NCI-H526 treated with DMSO at 0.1 percent for 48 hours (cell line): Measurements from ENCODE around the gene GLB1L.

Experiments
- DNase-seq: peaks from one replicate; lab custom pipeline; 2025; lab: John Stamatoyannopoulos, UW

The GLB1L gene

GRCh38 chr2:219221957-219222518 is 23.2 kb downstream of the GLB1L start:
- DNase-seq = no peak

DNA sequence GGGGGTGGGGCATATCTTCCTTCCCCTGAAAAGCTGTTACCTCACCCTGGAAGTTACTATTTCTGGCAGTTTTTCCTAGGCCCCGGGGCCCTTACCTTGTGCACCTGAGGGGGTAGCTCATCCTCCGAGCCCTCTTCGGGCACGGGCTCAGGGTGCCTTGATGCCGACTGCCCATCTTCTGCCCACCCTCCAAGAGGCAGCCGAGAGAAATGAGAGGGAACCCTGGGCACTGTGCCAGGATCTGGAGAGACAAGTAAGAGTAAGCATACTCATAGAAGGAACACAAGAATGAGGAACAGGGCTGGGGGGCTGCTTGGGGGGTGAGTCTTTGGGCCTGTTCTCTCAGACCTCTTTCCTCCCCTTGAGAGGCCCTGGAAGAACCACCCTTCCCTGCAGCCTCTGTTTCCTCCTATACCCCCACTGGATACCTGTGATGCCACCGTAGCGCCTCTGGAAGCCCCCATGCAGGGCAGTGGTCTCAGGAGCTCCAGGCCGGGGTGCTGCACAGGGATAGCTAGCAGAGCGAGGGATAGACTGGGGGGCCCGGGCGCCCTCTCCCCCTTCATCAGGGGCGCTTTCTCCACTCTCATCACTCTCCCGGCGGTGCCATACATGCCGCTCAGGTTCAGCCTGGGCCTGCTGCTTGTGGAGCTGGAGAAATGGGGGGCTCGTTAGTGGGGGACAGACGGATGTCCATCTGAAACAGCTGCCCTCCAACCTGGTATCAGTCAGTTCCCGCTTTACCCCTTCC is 24.4 kb downstream of the GLB1L start:
- DNase-seq = no peak

- no peak for DNase-seq
Observed at GRCh38 chr2:219219784-219220532, 25.3 kb downstream of the GLB1L start.

DNA sequence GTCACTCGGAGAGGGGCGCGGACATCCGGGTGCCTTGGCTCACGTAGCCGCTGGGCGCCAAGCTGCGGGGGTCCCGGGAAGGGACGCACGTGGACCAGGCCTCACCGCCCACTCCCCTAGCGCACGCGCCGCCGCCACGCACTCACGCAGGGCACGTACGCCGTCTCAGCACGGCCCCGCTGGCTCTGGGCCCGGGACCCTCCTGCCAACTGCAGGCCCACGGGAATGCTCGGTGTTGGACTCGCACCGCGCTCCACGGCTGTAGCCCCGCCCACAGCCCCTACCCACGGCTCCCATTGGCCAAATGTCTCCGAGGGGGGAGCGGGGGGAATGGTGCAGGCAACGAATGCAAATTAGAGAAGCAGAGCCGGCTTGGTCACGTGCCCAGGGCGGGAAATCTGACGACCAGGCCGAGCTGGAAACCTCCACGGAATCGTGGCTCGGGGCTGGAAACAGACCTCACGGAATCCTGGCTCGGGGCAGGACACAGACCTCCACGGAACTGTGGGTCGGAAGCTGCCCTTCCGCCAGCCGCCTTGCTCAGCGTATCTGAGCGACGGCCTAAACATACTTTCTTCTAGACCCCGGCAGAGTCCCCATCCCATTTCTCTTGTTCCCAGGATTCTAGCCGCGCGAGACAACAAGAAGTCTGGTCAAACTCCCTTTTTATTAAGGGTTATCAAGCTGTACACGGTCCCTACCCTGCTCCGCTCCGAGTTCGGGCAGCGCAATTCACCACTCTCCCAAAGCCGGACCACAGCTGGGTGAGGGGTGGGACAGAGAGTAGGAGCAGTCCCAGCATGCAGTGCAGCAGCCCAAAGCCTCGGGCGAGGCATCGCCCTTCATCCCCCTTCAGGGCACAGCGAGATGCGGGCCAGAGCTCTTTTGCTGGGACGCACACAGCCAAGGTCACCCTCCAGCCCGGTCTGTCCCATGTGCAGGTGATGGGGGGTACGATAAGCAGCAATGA is 26.2 kb downstream of the GLB1L start, which contains the start of gene ABCB6:
TSS of gene ABCB6 (minus strand) at position 227 of the 970 bp plus-strand sequence. CDS start 285 bp downstream, outside the sequence.
- DNase-seq = peak; percentile 88

- DNase-seq = peak; percentile 35
Observed at GRCh38 chr2:219218217-219218731, 27.0 kb downstream of the GLB1L start.

DNA sequence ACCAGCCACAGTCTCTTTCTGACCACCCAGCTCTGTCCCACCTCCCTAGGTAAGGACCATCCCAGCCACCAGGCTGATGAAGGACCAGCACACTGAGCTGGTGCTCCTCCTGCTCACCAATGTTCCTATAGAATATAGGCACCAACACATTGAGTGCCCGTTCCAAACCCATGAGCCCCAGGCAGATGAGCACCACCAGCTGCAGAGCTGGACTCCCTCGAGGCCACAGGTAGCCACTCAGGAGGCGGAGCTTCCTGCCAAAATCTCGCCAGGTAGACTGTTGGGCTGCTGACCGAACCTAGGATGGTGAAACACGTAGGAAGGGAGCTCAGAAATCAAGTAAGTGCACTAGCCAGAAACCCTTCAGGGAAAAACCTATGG is 28.7 kb downstream of the GLB1L start:
- no peak for DNase-seq

DNA sequence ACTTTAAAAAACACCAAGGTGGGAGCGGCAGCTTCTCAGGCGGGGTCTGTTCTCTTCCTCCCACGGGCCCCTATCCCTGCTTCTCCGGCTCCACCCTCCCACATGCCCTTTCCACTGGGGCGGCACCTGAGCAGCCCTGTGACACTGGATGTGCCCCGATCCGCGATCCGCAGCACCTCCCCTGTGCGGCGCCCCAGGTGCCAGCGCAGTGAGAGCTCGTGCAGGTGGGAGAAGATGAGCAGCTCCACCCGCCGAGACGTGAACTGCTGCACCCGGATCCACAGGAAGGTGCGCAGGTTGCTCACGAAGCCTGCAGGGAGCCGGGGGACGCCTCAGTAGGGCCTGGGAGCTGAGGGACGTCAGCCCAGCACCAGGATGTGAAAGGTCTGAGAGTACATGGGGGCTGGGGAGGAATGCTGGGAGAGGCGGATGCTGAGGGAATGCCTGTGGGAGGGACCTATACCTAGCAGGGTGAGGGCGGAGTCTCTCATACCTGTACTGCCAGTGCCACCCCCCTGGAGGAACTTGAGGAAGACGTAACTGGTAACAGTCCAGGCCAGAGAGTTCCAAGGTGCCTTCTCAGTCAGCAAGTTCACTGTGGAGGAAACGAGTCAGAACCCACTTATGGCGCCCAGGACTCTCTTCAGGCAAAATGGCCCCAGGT is 29.2 kb downstream of the GLB1L start:
- no peak for DNase-seq

DNA sequence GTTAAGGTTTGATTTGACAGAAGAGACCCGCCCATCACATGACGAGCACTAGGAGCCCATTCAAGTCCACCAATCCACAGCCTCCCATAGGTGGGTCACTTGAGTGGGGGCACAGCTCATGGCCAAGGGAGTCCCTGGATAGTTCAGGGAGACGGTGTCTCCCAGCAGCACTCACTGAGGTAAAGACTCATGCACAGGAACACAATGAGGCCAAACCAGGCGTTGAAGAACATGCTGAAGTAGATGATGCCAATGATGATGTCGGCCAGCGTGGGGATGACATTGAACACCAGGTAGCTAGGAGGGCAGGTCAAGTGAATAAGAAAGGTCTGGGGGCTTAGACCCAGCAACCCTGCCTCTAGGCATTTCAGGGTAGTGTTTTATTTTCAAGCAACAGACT is 30.5 kb downstream of the GLB1L start:
- no peak for DNase-seq

DNA sequence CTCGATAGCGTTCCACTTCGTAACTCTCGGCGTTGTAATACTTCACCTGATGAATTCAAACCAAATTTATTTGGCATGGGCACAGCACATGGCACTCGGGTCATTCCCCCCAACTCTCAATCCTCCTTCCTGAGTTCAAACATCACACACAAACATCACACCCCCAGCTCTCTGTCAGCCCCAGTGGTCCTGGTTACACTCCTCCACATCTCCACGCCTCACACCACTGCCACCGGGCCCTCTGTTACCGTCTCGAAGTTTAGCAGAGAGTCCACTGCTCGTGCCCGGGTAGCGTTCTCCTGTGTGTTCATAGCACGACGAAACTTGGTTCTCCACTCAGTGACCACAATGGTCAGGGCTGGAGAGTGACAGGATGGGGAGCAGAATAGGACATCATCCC is 31.1 kb downstream of the GLB1L start:
- DNase-seq = no peak

- no peak for DNase-seq
Observed at GRCh38 chr2:219213486-219214071, 31.7 kb downstream of the GLB1L start.

DNA sequence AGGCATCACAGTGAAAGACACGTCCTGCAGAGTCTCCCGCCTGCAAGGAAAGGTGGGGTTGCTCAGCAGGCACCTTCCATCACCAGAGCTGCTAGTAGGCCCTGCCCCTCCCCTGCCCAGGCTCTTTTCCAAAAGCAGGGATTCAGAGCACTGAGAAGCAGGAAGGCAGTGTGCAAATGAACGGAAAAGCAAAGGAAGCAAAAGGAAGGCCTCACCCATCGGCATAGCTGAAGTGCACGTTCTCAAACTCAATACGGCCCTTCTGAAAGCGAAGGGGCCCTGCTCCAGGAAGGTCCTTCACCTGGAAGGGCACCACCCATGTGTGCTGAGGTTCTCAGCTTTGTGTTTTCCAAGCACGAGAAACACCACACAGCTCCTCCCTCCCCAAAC is 32.2 kb downstream of the GLB1L start:
- DNase-seq = no peak

DNA sequence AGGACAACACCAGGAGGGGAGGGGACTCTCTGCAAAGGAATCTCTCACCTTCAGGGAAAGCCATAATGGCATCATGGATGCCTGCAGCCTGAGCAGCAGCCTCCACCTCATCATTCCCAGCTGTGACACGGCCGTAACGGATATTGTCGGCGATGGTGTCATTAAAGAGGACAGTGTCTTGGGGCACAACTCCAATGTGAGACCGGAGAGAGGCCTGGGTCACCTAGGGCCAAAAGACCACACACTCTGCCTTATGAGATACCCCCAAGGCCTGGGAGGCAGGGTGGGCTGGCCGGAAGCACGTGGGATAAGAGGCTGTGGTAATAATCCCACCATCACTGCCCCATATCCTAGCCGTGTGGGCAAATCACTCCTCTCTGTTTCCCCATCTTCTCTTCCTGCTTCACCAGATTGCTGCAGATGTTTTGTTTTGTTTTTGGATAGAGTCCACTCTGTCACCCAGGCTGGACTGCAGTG is 34.3 kb downstream of the GLB1L start:
- no peak for DNase-seq

DNA sequence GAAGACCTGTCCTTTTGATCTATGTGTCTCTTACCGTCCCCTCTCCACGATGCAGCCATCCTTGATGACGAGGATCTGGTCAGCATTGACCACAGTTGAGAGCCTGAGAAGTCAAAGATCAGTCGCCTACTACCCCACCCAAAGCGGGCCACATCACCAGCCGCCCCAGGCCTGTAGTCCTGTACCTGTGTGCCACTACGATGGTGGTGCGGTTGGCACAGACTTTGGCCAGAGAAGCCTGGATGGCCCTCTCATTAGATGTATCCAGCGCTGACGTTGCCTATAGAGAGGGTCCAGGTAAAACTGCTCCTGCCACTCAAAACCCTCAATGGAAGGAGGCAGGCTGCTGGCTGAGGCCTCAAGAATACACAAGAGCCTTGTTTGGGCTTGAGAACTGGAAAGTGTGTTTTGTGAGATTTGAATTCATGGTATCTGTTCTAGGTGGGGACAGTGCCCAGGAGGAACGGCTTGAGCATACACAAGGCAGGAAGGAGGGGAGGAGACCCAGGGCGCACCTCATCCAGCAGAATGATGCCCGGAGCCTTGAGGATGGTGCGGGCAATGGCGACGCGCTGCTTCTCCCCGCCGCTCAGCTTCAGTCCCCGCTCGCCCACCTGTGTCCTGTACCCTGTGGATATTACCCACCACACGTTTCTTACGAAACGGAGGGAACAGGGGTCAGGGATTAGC is 34.9 kb downstream of the GLB1L start:
- no peak for DNase-seq

DNA sequence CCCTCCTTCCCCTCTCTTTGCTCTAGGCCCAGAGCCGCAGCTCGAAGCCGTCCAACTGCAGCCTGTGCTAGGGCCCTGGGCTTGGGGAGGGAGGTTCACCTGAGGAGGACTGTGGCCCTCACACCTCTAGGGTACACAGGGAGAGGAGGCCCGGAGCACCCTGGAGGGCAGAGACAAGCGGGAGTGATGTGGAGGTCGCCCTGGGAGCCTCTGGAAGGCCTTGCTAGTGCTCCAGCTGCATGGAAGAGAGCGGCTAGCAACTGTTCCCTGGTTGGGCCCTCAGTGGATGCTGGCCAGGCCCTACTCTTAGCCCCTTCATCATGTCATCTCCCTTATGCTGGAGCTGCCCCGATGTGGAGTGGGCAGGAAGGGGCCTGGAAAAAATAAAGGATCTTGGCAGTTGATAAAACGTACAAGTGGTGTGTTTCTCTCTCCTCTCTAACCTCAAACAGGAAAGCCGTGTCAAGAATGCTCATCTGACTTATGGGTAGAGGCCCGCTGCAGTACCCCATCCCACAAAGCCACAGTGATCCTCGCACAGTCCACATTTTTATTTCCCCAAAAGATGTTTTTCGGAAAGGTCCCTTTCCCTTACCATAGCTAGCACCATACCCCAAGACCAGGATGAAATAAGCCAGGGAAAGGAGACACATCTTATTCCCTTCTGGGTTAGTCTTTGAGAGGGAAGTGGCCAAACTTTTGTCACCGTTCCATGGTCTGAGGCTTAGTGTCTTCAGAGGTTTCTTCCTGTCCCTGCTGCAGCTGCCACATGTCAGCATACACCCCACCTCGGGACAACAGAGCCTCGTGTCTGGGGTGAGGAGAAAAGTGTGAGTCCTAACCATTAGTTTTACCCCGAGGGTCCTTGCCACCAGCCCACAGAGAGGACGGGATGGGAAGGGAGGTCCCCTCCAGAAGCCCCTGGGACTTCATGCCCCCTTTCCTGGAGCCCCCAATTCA is 35.7 kb downstream of the GLB1L start:
- DNase-seq = no peak

DNA sequence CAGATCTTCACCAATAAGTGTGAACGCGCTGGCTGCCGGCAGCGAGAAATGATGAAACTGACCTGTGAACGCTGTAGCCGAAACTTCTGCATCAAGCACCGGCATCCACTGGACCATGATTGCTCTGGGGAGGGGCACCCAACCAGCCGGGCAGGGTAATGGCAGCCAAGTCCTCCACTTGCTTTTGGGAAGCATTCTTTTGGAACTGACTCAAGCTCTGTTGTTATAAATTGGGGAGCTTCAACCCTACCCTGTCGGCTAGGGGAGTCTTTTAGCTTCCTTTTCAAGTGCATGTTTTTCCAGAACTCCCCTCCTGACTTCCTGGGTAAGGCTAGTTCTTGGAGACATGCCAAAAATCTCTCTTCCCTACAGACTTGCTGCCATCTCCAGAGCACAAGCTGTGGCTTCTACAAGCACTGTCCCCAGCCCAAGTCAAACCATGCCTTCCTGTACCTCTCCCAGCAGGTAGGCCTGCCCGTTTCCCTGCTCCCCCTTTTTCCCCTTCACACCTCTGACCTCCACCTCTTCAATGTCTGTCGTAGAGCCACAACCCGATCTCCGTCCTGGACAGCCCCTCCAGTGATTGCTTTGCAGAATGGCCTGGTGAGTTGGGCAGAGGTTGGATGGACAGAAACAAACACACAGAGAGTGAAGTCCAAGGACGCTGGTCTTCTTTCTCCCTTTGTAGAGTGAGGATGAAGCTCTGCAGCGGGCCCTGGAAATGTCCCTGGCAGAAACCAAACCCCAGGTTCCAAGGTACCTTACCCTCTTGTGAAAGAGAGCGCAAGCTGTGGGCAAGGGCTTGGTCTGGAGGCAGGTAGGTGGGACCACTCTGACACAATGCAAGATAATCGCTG is 37.1 kb downstream of the GLB1L start:
- DNase-seq = no peak

GRCh38 chr2:219207134-219207883 is 37.9 kb downstream of the GLB1L start:
- DNase-seq = no peak
